ENCODE results near the gene CSMD2.
A peak's percentile ranks its signal among the peaks of the same experiment; 100 is the strongest.

- no peak for TF ChIP-seq EZH2phosphoT487 (IDR thresholded peaks at IDR 0.05)
- TF ChIP-seq EZH2 (IDR thresholded peaks at IDR 0.05) = no peak
- TF ChIP-seq CTCF (IDR thresholded peaks at IDR 0.05) = peak; percentile 26
Measured at GRCh38 chr1:33724348-33724747, 440.7 kb downstream of the CSMD2 start.

Measured in neural progenitor cell (in vitro differentiated cells).